Adrenal gland (tissue), 5 donors: ENCODE data around the gene BRCA2.

Experiments
- CTCF ChIP-seq, 6 experiments: fragments of 450-650 bp in 4 of 6; fragments of 200-600 bp in 2 of 6; sonication (generic) in 1 of 6; IDR thresholded peaks; 1 replicate in 5 of 6; 2 replicates in 1 of 6; pipeline versions ENCODE4 v1.5.1 to v1.8.0; 2016 to 2021; ENCODE audit warnings: antibody characterized with exemption in 6 of 6, mild to moderate bottlenecking in 2 of 6, moderate library complexity in 1 of 6
- POLR2A ChIP-seq, 2 donors: fragments of 450-650 bp; IDR thresholded peaks; one replicate each; pipeline ENCODE4 v1.6.1; 2017; ENCODE audit warnings: antibody characterized with exemption in 2 of 2, mild to moderate bottlenecking in 2 of 2, moderate library complexity in 1 of 2
- donor health status: DM: no; HTN: no; CAD: no.

- TF ChIP-seq POLR2A (IDR thresholded peaks at IDR 0.05) (no peak), CTCF (IDR thresholded peaks at IDR 0.05) (no peak)
Observed at GRCh38 chr13:32330441-32330840, 15.1 kb downstream of the BRCA2 start.
